K562 (cell line): ENCODE measurements around the gene NTS. TPM values are rescaled to one million over a fixed set of nuclear protein-coding genes. Genes with fewer than 3 reads are reported as not detected.

Experiments
- ATAC-seq: fragments of 200-7000 bp; cut with Tn5 transposase; 3 replicates; pipeline ENCODE4 v1.9.1; 2020; ENCODE audit warnings: moderate library complexity
- BruUV-seq: library from RNA; stranded (reverse); fragments of 400-500 nt; replicated peaks from 2 replicates; lab custom pipeline; 2021; lab: Mats Ljungman, UMichigan
- CTCF ChIA-PET: fragments of 300-600 bp; formaldehyde crosslinking; extraction: SDS; loops from one replicate; lab custom pipeline; 2021; ENCODE audit warnings: low intra/inter-chr PET ratio; lab: Yijun Ruan, JAX
- POLR2A ChIA-PET: fragments of 300-600, 350-650 bp; sonication (Branson Sonifier 250); formaldehyde crosslinking; extraction: SDS; loops from one replicate; lab custom pipeline; 2021; ENCODE audit warnings: antibody characterized with exemption, inconsistent platforms; lab: Yijun Ruan, JAX
- DNase-seq, 4 experiments: peaks; one replicate each; pipeline versions ENCODE4 v3.0.0 to v3.0.0-alpha.2; 2011 to 2018; ENCODE audit warnings: low spot score in 3 of 4, mixed read lengths in 3 of 4; ENCODE audit errors: extremely low read depth in 1 of 4
- FAIRE-seq: peaks from 2 replicates; lab custom pipeline; 2011; peaks lifted over from hg19 to GRCh38; lab: Jason Lieb, UNC
- H2AFZ ChIP-seq: 2 replicates; pipeline ENCODE4 v1.6.0; 2011; ENCODE audit warnings: low read depth, low read length, control low read depth, inconsistent platforms
- H3K27ac ChIP-seq: fragments of 200-600 bp; 3 replicates; pipeline ENCODE4 v1.8.0; 2011; ENCODE audit warnings: low read depth, mild to moderate bottlenecking, control low read depth, inconsistent platforms, low read length, moderate library complexity, mixed read lengths; ENCODE audit errors: extremely low read depth
- H3K27me3 ChIP-seq, 2 experiments: fragments of 300-600 bp in 1 of 2; 2 replicates in 1 of 2; 3 replicates in 1 of 2; pipeline versions ENCODE4 v1.6.0 to v1.8.0; 2011; ENCODE audit warnings: inconsistent platforms in 2 of 2, low read length in 2 of 2, mild to moderate bottlenecking in 1 of 2, mixed read lengths in 1 of 2, moderate library complexity in 1 of 2; ENCODE audit not compliant: control insufficient read depth in 2 of 2, insufficient read depth in 2 of 2
- H3K36me3 ChIP-seq: fragments of 300-600 bp; 3 replicates; pipeline ENCODE4 v1.8.0; 2011; ENCODE audit warnings: mild to moderate bottlenecking, low read length, inconsistent platforms; ENCODE audit not compliant: control insufficient read depth, insufficient read depth
- H3K4me1 ChIP-seq, 2 experiments: fragments of 200-600 bp in 1 of 2; replicated peaks in 1 of 2; 2 replicates in 1 of 2; 3 replicates in 1 of 2; pipeline versions ENCODE4 v1.5.1 to v1.8.0; 2011; ENCODE audit warnings: inconsistent platforms in 2 of 2, low read length in 2 of 2, mild to moderate bottlenecking in 1 of 2, mixed read lengths in 1 of 2, moderate library complexity in 1 of 2; ENCODE audit not compliant: control insufficient read depth in 2 of 2, insufficient read depth in 2 of 2
- H3K4me2 ChIP-seq: 2 replicates; pipeline ENCODE4 v1.6.1; 2011; ENCODE audit warnings: low read length, control low read depth, inconsistent platforms, mixed read lengths; ENCODE audit not compliant: insufficient read depth
- H3K4me3 ChIP-seq: fragments of 200-600 bp; sonication (generic), shearing (Covaris generic); 2 replicates; pipeline ENCODE4 v1.5.1; 2016; ENCODE audit warnings: control low read depth, inconsistent platforms
- H3K79me2 ChIP-seq: fragments of 200-600 bp; 3 replicates; pipeline ENCODE4 v1.8.0; 2011; ENCODE audit warnings: low read length, inconsistent platforms; ENCODE audit not compliant: control insufficient read depth, insufficient read depth
- H3K9ac ChIP-seq, 2 experiments: 2 replicates each; pipeline versions ENCODE4 v1.6.0 to v1.6.1; 2011; ENCODE audit warnings: low read depth in 2 of 2, low read length in 2 of 2, control low read depth in 1 of 2, inconsistent platforms in 1 of 2, mild to moderate bottlenecking in 1 of 2, mixed read lengths in 1 of 2; ENCODE audit not compliant: insufficient read depth in 1 of 2
- H3K9me1 ChIP-seq: one replicate; pipeline ENCODE4 v1.6.0; 2011; ENCODE audit warnings: inconsistent platforms, mild to moderate bottlenecking, low read length, moderate library complexity; ENCODE audit not compliant: control insufficient read depth, insufficient read depth
- H3K9me3 ChIP-seq: replicated peaks from 2 replicates; pipeline ENCODE4 v1.5.1; 2011; ENCODE audit warnings: low read depth, low read length, inconsistent platforms; ENCODE audit not compliant: control insufficient read depth, insufficient read depth
- H4K20me1 ChIP-seq: replicated peaks from 2 replicates; pipeline ENCODE4 v1.6.1; 2011; ENCODE audit warnings: low read length, inconsistent platforms, mixed read lengths; ENCODE audit not compliant: control insufficient read depth, insufficient read depth
- ASH1L ChIP-seq: fragments of 450-650 bp; IDR thresholded peaks from 2 replicates; pipeline ENCODE4 v1.6.1; 2018; ENCODE audit warnings: borderline replicate concordance, mild to moderate bottlenecking, low read depth; ENCODE audit not compliant: partially characterized antibody
- DMBX1 ChIP-seq: fragments of 250-450 bp; sonication (Bioruptor Pico); IDR thresholded peaks from 2 replicates; pipeline ENCODE4 v1.8.0; 2022; ENCODE audit warnings: inconsistent platforms, mild to moderate bottlenecking, moderate library complexity, borderline replicate concordance
- GATA2 ChIP-seq: sonication (generic); formaldehyde crosslinking; IDR thresholded peaks from 2 replicates; pipeline ENCODE4 v1.4.0; 2020; ENCODE audit warnings: mild to moderate bottlenecking, missing genetic modification reagents
- GATAD2A ChIP-seq: fragments of 450-650 bp; IDR thresholded peaks from 2 replicates; pipeline ENCODE4 v1.6.1; 2017
- HDAC1 ChIP-seq, 2 experiments: fragments of 450-650 bp; IDR thresholded peaks; 2 replicates each; pipeline ENCODE4 v1.6.1; 2016 to 2017; ENCODE audit warnings: inconsistent platforms in 1 of 2, mild to moderate bottlenecking in 1 of 2, moderate library complexity in 1 of 2
- HDAC3 ChIP-seq: fragments of 450-650 bp; IDR thresholded peaks from 2 replicates; pipeline ENCODE4 v1.6.1; 2018; ENCODE audit warnings: borderline replicate concordance, mild to moderate bottlenecking, moderate library complexity; ENCODE audit not compliant: partially characterized antibody
- ID3 ChIP-seq, 2 experiments: fragments of 250-450 bp in 1 of 2; fragments of 450-650 bp in 1 of 2; sonication (Bioruptor Pico) in 1 of 2; IDR thresholded peaks; 2 replicates each; pipeline versions ENCODE4 v1.6.1 to v1.8.0; 2016 to 2021; ENCODE audit warnings: mild to moderate bottlenecking in 2 of 2, moderate library complexity in 2 of 2, missing compliant biosample characterization in 1 of 2, missing genetic modification characterization in 1 of 2
- IRF2 ChIP-seq: sonication (generic); formaldehyde crosslinking; IDR thresholded peaks from 2 replicates; pipeline ENCODE4 v1.8.1; 2022; ENCODE audit warnings: mild to moderate bottlenecking, missing genetic modification reagents
- KLF13 ChIP-seq: fragments of 450-650 bp; IDR thresholded peaks from 2 replicates; pipeline ENCODE4 v1.6.1; 2016; ENCODE audit warnings: missing genetic modification characterization, low read depth, mild to moderate bottlenecking, missing compliant biosample characterization, moderate library complexity, borderline replicate concordance
- MCM7 ChIP-seq, 2 experiments: fragments of 450-650 bp; IDR thresholded peaks; 2 replicates each; pipeline ENCODE4 v1.6.1; 2016 to 2018
- NCOA6 ChIP-seq: fragments of 450-650 bp; IDR thresholded peaks from 2 replicates; pipeline ENCODE4 v1.6.1; 2017; ENCODE audit warnings: mild to moderate bottlenecking
- PKNOX1 ChIP-seq: fragments of 450-650 bp; IDR thresholded peaks from 2 replicates; pipeline ENCODE4 v1.6.1; 2016
- POLR2A ChIP-seq: fragments of 450-650 bp; conservative IDR thresholded peaks from 2 replicates; pipeline ENCODE4 v1.6.1; 2016
- TAF9B ChIP-seq: fragments of 450-650 bp; IDR thresholded peaks from 2 replicates; pipeline ENCODE4 v1.6.1; 2018; ENCODE audit warnings: mild to moderate bottlenecking; ENCODE audit not compliant: partially characterized antibody
- U2AF2 ChIP-seq: fragments of 200-400 bp; formaldehyde crosslinking; optimal IDR thresholded peaks from 2 replicates; pipeline ENCODE3; 2017; ENCODE audit warnings: low read depth, mild to moderate bottlenecking, low read length
- ZNF212 ChIP-seq: fragments of 450-650 bp; formaldehyde crosslinking; IDR thresholded peaks from 2 replicates; pipeline ENCODE4 v1.4.0; 2020; ENCODE audit warnings: mild to moderate bottlenecking
- ZNF57 ChIP-seq: fragments of 450-650 bp; formaldehyde crosslinking; IDR thresholded peaks from 2 replicates; pipeline ENCODE4 v1.4.0; 2020; ENCODE audit warnings: mild to moderate bottlenecking, moderate library complexity
- WGBS: fragments of 100-300 bp; shearing (Covaris generic); methylation state at CpG from one replicate; pipeline ENCODE4 v1.1.6; 2016; ENCODE audit warnings: low coverage, mixed read lengths; ENCODE audit not compliant: insufficient coverage; ENCODE audit errors: missing lambda C conversion rate; 5-methylcytosine and 5-hydroxymethylcytosine counted together
- in situ Hi-C: fragments of 300-500 bp; cut with MboI; formaldehyde crosslinking; loops from 4 replicates; pipeline ENCODE4 v1.15.0; 2018; ENCODE audit warnings: inconsistent platforms, mixed read lengths
- intact Hi-C: fragments of 100-400 bp; cut with micrococcal nuclease; formaldehyde crosslinking; loops from 2 replicates; pipeline ENCODE4 v1.14.2; 2022
- polyA plus RNA-seq, 8 experiments: library from polyadenylated mRNA; depleted of rRNA in 4 of 8; stranded (reverse) in 5 of 8; unstranded in 3 of 8; fragments of >200 nt; fragmentation: Nextera tagmentation in 2 of 8; fragmentation: Illumina TruSeq in 1 of 8; extraction: Ambion mirVana in 2 of 8; extraction: Trizol in 1 of 8; gene quantifications; 2 replicates each; pipeline versions ENCODE4 v1.2.1 to v1.2.3, GENCODE V29; 2011 to 2014; ENCODE audit warnings: inconsistent platforms in 1 of 8, missing spikeins in 1 of 8
- total RNA-seq, 7 experiments: library from RNA; depleted of rRNA in 6 of 7; stranded (reverse); fragments of >200 nt in 6 of 7; fragmentation: Illumina TruSeq in 2 of 7; extraction: Trizol in 2 of 7; gene quantifications; 2 replicates each; pipeline versions ENCODE4 v1.2.1 to v1.2.3, GENCODE V29; 2011 to 2021; ENCODE audit warnings: low replicate concordance in 1 of 7
- TF ChIP-seq, protein P1 (sequence below): IDR thresholded peaks from 2 replicates; pipeline ENCODE4 v1.6.1; 2011; ENCODE audit not compliant: insufficient read length; ENCODE audit errors: extremely low read depth

Gene NTS
- total and polyA plus RNA-seq, 9 of the 15 experiments (the other 6 are each of a cell fraction or from before 2014, with no cell fraction given) = 0.09 to 3.4 (median 0.18) TPM; not detected in 2

GRCh38 chr12:85855305-85855704 is 18.8 kb upstream of the NTS start (continued):
- TF ChIP-seq IRF2 (no peak), GATAD2A (no peak), ASH1L (no peak), ZNF57 (CRISPR knock-in tag) (no peak), POLR2A (no peak)
- TF ChIP-seq, all 486 proteins: peak for 0

DNA sequence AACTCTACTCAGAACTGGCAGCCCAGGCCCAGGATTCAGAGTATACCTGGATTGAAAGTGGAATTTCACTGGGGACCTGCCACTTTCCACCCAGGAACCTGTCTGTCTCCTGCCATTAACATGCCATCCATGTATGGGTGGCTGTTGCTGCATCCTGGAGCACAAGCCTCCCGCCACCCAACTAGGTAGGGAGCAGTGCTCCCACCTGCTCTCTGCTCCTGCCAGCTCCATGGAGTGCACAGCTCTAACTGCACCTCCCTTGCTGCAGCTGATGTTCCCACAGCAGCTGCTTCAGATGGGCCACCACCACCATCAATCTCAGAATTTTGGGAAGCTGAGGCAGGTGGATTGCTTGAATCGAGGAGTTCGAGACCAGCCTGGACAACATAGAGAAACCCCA is 17.1 kb upstream of the NTS start:
- ATAC-seq (no peak), FAIRE-seq (no peak), DNase-seq (no peak)
- Histone ChIP-seq H3K9me1 (no peaks in the 10 kb centered on the region), H3K9ac (no peak overlapping the region), H3K4me2 (no peak overlapping the region), H3K36me3 (no peaks in the 10 kb centered on the region), H3K27me3 (no peaks in the 10 kb centered on the region), H2AFZ (no peak overlapping the region), H3K79me2 (no peaks in the 10 kb centered on the region), H3K4me1 (no peaks in the 10 kb centered on the region), H4K20me1 (no peaks in the 10 kb centered on the region), H3K4me3 (no peak overlapping the region), H3K9me3 (no peaks in the 10 kb centered on the region), H3K27ac (no peak overlapping the region)
- TF ChIP-seq NCOA6 (no peak), GATA2 (no peak), ZNF212 (no peak), PKNOX1 (no peak), ID3 (CRISPR knock-in tag; IDR thresholded peaks at IDR 0.05) (no peak), ID3 (tag; IDR thresholded peaks at IDR 0.05) (no peak), DMBX1 (CRISPR knock-in tag) (no peak), U2AF2 (no peak), KLF13 (tag) (no peak), HDAC1 (IDR thresholded peaks at IDR 0.05) (no peak), MCM7 (IDR thresholded peaks at IDR 0.05) (no peak), HDAC3 (no peak), TAF9B (no peak)
- TF ChIP-seq, protein P1, sequence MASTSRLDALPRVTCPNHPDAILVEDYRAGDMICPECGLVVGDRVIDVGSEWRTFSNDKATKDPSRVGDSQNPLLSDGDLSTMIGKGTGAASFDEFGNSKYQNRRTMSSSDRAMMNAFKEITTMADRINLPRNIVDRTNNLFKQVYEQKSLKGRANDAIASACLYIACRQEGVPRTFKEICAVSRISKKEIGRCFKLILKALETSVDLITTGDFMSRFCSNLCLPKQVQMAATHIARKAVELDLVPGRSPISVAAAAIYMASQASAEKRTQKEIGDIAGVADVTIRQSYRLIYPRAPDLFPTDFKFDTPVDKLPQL = no peak
- intact Hi-C loops = no loop called here
- CTCF ChIA-PET = no interaction called here
- POLR2A ChIA-PET = no interaction called here
- 0% methylated on average over 3 of the region's 3 CpGs for WGBS
- no TSS peak for BruUV-seq
- in situ Hi-C loops = no loop called here
